Measurements from ENCODE around the gene LINGO1. TPM values are rescaled to one million over a fixed set of nuclear protein-coding genes. Genes with fewer than 3 reads are reported as not detected.

The LINGO1 gene
- total and polyA plus RNA-seq, 9 of the 15 experiments (the other 6 are each of a cell fraction or from before 2014, with no cell fraction given): 0.07 to 15.3 (median 2.1) TPM

- TF ChIP-seq ZNF318 (IDR thresholded peaks at IDR 0.05; ENCODE audit: borderline replicate concordance in 1 of 2, low read depth in 1 of 2) (no peak), POLR2H (tag; IDR thresholded peaks at IDR 0.05; ENCODE audit: low read depth) (no peak)
These were observed 53.9 kb downstream of the LINGO1 start (continued) for GRCh38 chr15:77578641-77579372.
